Ureter (tissue), 1 donor: ENCODE results near the gene MALL. TPM values are rescaled to one million over a fixed set of nuclear protein-coding genes. Genes with fewer than 3 reads are reported as not detected.
"Not testable (repeated sequence)": the region's sequence is repeated elsewhere in the genome, so short reads cannot be mapped to it uniquely, and the experiment has no call there.

Experiments
- DNase-seq: peaks from one replicate; pipeline ENCODE4 v3.0.0-alpha.2; 2020; ENCODE audit warnings: low spot score
- total RNA-seq: library from RNA; stranded (reverse); gene quantifications from one replicate; pipeline ENCODE4 v1.2.4, GENCODE V29; 2023
- donor health status: DM: yes; HTN: yes; CAD: no.

MALL gene
- 31.6 TPM for total RNA-seq

DNA sequence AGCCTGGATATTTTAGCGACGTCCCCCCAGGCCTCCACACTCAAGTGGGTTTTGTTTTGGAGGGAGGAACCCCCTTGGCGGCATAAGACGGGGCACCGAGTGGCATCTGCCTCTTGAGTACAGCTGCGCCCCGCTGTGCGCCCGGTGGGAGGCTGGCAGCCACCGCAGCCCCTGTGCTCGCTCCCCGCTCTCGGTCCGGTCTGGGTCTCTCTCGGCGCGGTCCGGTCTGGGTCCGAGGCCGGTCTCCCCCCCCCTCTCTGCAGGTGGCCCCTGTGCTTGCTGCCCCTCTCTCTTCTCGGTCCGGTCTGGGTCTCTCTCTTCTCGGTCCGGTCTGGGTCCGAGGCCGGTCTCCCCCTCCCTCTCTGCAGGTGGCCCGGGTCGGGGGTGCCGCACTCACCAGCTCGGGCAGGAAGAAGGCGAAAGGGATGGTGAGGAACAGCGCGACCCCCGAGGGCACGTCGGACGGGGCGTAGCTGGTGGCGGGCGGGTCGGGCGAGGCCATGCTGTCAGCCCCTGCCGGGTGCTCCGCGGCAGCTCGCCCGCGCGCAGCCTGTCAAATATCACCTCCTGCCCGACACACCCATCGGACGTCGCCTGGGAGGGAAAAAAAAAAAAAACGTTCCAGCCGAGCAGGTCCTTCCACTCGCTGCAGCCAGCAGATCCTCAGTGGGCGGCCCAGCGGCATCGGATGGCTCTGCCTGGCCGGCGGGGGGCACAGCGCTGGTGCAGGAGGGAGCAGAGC lies at the start of gene MALL:
TSS of gene MALL (minus strand) at position 532 of the 742 bp plus-strand sequence. CDS start at position 502, 30 bp downstream.
- DNase-seq = no peak

GRCh38 chr2:110157153-110157793 lies 41.7 kb upstream of the MALL start:
- no peak for DNase-seq

DNA sequence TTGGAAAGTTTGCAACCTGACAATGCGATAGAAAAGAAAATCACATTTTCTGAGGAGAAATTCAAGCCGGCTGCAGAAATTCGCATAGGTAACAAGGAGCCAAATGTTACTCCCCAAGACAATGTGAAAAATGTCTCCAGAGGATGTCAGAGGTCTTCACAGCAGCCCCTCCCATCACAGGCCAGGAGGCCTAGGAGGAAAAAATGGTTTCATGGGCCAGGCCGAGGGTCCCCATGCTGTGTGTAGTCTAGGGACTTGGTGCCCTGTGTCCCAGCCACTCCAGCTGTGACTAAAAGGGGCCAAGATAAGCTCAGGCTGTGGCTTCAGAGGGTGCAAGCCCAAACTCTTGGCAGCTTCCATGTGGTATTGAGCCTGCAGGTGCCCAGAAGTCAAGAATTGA lies 39.2 kb upstream of the MALL start:
- DNase-seq = not testable (repeated sequence)

DNA sequence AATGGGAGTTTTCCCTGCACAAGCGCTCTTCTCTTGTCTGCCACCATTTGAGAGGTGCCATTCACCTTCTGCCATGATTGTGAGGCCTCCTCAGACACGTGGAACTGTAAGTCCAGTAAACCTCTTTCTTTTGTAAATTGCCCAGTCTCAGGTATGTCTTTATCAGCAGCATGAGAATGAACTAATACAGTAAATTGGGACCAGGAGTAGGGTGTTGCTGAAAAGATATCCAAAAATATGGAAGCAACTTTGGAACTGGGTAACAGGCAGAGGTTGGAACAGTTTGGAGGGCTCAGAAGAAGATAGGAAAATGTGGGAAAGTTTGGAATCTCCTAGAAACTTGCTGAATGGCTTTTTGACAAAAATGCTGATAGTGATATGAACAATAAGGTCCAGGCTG lies 38.6 kb upstream of the MALL start:
- DNase-seq = not testable (repeated sequence)

GRCh38 chr2:110153416-110153815 lies 37.8 kb upstream of the MALL start:
- DNase-seq = no peak

DNA sequence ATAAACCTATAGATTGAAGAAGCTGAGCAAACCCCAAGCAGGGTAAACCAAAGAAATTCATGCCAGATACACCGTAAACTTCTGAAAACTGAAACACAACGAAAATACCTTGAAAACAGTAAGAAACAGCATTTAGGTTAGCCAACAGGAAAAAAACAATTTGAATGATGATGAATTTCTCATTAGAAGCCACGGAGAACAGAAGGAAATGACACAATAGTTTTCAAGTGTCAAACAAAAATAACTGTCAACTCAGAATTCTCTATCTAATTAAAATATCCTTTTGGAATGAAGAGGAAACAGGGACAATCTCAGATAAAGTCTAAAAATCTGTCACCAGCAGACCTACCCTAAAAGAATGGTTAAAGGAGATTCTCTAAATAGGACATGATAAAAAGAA lies 37.3 kb upstream of the MALL start:
- no peak for DNase-seq

GRCh38 chr2:110149330-110150220 lies 34.0 kb upstream of the MALL start:
- DNase-seq = no peak

GRCh38 chr2:110146945-110147332 lies 31.3 kb upstream of the MALL start:
- no peak for DNase-seq

- DNase-seq = no peak
These were observed 30.7 kb upstream of the MALL start for GRCh38 chr2:110146183-110146944.

GRCh38 chr2:110143982-110144381 lies 28.4 kb upstream of the MALL start:
- no peak for DNase-seq

DNA sequence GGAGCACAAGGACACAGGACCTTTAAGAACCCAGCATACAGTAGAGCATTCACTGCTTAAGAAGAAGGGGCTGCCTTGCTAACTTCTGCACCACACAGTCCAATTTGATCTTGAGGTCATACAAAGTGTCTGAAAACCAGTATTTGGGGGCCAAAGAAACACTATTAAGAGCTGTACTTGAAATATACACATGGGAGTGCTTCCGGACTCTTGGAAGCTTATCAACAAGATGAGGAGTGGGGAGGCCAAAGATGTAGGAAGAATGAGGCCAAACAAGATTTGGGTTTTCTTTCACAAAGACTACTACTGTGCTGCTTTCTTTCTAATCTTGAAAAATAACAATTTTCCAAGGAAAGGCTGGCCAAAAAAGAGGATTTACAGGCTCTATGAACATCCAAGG lies 24.8 kb upstream of the MALL start:
- no peak for DNase-seq

GRCh38 chr2:110134025-110134424 lies 18.4 kb upstream of the MALL start:
- DNase-seq = no peak

GRCh38 chr2:110131166-110131565 lies 15.5 kb upstream of the MALL start:
- no peak for DNase-seq

GRCh38 chr2:110130757-110131156 lies 15.1 kb upstream of the MALL start:
- DNase-seq = no peak

DNA sequence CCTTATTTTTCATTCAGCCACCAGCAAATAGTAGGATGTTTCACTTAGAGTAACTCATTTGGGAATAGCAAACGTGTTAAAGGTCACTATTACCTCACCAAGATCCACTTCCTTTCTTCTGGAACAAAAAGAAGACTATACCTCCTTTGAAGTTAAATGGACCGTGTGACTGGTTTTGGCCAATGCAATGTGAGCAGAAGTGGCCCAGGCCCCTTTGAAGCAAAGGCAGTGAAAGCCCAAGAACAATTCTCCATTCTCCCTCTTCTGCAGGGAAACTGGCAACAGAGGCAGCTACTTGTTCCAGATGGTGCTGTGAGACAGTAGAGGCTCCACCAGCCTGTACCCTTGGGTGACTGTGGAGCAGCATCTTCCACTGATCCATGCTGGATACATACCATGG lies 11.3 kb upstream of the MALL start:
- no peak for DNase-seq

- no peak for DNase-seq
These were observed 10.6 kb upstream of the MALL start for GRCh38 chr2:110126086-110126773.

GRCh38 chr2:110124939-110125691 lies 9.5 kb upstream of the MALL start:
- no peak for DNase-seq

DNA sequence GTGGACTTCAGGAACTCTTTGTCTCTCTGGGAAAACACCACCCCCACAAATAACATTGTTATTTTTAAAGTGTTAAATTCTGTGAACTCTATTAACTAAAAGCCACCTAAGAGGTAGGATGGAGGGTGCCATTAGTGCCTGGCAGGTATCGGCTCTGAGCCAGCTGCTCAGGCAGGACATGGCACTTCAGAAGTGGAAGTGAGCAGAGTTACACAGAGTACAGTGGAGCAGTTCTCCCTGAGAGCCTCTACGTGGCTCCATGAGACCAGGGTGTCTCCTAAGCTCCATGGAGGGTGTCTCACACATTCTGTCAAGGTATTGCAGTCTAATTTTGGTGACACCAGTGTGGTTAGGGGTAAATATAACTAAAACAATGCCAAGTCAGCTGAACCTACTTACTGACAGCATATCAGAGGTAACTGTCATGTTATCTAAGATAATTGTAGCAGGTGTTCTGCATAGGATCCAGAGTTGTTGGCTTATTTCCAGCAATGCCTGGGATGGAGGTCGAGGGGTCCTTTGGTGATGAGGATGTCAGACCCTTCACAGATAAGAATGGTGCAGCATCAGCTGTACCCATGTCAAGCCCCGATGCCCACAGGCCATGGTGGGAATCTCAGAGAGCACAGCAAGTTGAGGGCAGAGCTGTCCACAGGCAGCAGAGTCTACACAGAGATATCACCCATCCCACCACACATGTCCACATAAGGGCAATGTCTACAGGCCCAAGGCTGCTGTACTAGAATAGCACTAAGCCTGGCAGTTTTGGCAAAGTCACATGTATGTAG lies 8.6 kb upstream of the MALL start:
- DNase-seq = no peak

GRCh38 chr2:110121592-110121991 lies 6.0 kb upstream of the MALL start:
- DNase-seq = no peak

DNA sequence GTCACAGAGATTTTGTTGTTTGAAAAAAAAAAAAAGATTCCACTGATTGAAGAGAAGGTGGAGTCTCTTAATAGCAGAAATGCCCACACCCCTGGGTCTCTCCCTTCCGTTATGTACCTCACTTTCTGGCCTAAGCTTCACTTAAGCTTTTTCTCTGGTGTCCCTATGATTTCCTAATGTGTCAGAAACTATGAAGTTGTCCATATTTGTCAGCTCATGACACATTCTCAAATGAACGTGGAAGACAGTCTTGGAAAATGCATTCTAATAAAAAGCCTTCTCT lies 5.4 kb upstream of the MALL start:
- no peak for DNase-seq
